Loucy (cell line): ENCODE results near the gene TNNI2.

Experiments
- H2AFZ ChIP-seq: fragments of 200-600 bp; sonication (generic); 2 replicates; pipeline ENCODE4 v1.6.0; 2016; ENCODE audit warnings: antibody characterized with exemption, mild to moderate bottlenecking, low read length, moderate library complexity
- H3F3A ChIP-seq: fragments of 200-600 bp; 2 replicates; pipeline ENCODE4 v1.6.0; 2016; ENCODE audit warnings: antibody characterized with exemption, low read depth, mild to moderate bottlenecking
- H3K27me3 ChIP-seq: fragments of 200-600 bp; sonication (generic); 2 replicates; pipeline ENCODE4 v1.6.1; 2014; ENCODE audit warnings: low read length, mild to moderate bottlenecking; ENCODE audit not compliant: insufficient read depth, poor library complexity, severe bottlenecking
- H3K36me3 ChIP-seq: fragments of 200-600 bp; sonication (generic); 2 replicates; pipeline ENCODE4 v1.6.1; 2016; ENCODE audit warnings: low read length; ENCODE audit not compliant: insufficient read depth
- H3K4me1 ChIP-seq: fragments of 200-600 bp; sonication (generic); 2 replicates; pipeline ENCODE4 v1.5.1; 2014; ENCODE audit warnings: low read length, mild to moderate bottlenecking; ENCODE audit not compliant: insufficient read depth, poor library complexity, severe bottlenecking
- H3K4me2 ChIP-seq: fragments of 200-600 bp; sonication (generic); 2 replicates; pipeline ENCODE4 v1.6.0; 2014; ENCODE audit warnings: antibody characterized with exemption, low read length, low read depth, mild to moderate bottlenecking; ENCODE audit not compliant: poor library complexity, severe bottlenecking
- H3K4me3 ChIP-seq: fragments of 200-600 bp; sonication (generic); 2 replicates; pipeline ENCODE4 v1.5.1; 2014; ENCODE audit warnings: low read length, mild to moderate bottlenecking, mixed read lengths; ENCODE audit not compliant: poor library complexity, severe bottlenecking
- H3K79me2 ChIP-seq: fragments of 200-600 bp; sonication (generic); 2 replicates; pipeline ENCODE4 v1.6.1; 2014; ENCODE audit warnings: low read length; ENCODE audit not compliant: insufficient read depth
- H3K9ac ChIP-seq: fragments of 200-600 bp; sonication (generic); 2 replicates; pipeline ENCODE4 v1.6.0; 2014; ENCODE audit warnings: mild to moderate bottlenecking, low read depth, low read length, moderate library complexity; ENCODE audit not compliant: poor library complexity, severe bottlenecking
- H3K9me2 ChIP-seq: fragments of 200-600 bp; sonication (generic); replicated peaks from 2 replicates; pipeline ENCODE4 v1.6.1; 2016; ENCODE audit warnings: low read depth, low read length, mixed read lengths
- H3K9me3 ChIP-seq: fragments of 200-600 bp; sonication (generic); 2 replicates; pipeline ENCODE4 v1.6.1; 2014; ENCODE audit warnings: mild to moderate bottlenecking, antibody characterized with exemption, low read length, low read depth; ENCODE audit not compliant: insufficient read depth
- H4K20me1 ChIP-seq: fragments of 200-600 bp; sonication (generic); 2 replicates; pipeline ENCODE4 v1.6.0; 2014; ENCODE audit warnings: antibody characterized with exemption, low read length, mild to moderate bottlenecking; ENCODE audit not compliant: insufficient read depth, poor library complexity, severe bottlenecking
- EZH2phosphoT487 ChIP-seq: fragments of 200-600 bp; IDR thresholded peaks from 2 replicates; pipeline ENCODE4 v1.6.1; 2018; ENCODE audit warnings: antibody characterized with exemption, mild to moderate bottlenecking, moderate library complexity, borderline replicate concordance
- TF ChIP-seq, protein P1 (sequence below): fragments of 200-600 bp; sonication (generic); conservative IDR thresholded peaks from 2 replicates; pipeline ENCODE4 v1.5.1; 2014; ENCODE audit warnings: mild to moderate bottlenecking, antibody characterized with exemption, low read length

Gene TNNI2

DNA sequence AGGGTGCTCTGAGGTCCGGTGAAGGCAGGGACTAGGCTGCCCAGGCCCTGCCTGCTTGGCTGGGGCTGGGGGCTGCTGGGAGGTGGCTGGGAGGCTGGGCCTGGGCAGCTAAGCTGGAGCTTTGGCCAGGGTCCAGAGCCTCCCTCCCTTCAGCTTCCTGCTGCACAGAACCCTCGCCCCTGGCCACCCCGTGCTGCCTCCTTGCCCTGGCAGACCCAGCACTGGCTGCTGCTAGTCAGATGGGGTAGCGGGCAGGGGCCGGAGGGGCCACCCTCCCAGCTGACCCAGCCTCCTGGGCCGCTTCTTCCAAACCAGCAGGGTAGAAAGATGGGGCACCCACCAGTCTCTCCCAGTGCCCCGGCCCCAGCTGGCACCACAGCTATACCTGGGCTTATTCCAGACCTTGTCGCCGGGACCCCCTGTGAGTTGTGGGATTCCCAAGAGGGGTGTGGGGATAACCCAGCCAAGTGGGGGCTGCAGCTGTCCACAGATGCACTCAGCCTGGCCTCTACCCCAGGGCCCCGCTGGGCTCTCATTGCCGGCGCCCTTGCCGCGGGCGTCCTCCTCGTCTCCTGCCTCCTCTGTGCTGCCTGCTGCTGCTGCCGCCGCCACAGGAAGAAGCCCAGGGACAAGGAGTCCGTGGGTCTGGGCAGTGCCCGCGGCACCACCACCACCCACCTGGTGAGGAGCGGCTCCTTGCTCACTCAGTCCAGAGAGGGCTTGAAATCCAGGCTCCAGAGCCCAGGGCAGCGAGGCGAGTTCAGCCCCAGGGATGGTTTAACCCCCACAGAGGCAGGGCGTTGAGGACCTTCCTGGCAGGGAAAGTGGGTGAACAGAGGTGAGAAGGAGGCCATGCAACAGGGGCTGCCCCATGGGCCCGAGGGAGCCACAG lies 3.8 kb upstream of the TNNI2 start, which contains the start of gene SYT8:
Gene SYT8 (plus strand): TSS at position 212 of the 892 bp plus-strand sequence. CDS start 116 bp downstream, at position 328.
- H3K36me3 ChIP-seq, result no peaks in the 10 kb centered on the region
- no peaks in the 10 kb centered on the region for H3F3A ChIP-seq
- no peaks in the 10 kb centered on the region for H3K27me3 ChIP-seq
- no peak within 1 kb of the TSS for H2AFZ ChIP-seq
- no peak for TF ChIP-seq EZH2phosphoT487
- no peaks in the 10 kb centered on the region for H3K79me2 ChIP-seq
- H3K4me3 ChIP-seq, result no peak within 1 kb of the TSS
- no peaks in the 10 kb centered on the region for H3K9me3 ChIP-seq
- peaks cover 27% of the 10 kb centered on the region for H3K4me1 ChIP-seq
- H3K9ac ChIP-seq, result no peak within 1 kb of the TSS
- H4K20me1 ChIP-seq, result no peaks in the 10 kb centered on the region
- H3K4me2 ChIP-seq, result no peak within 1 kb of the TSS
- no peaks in the 10 kb centered on the region for H3K9me2 ChIP-seq

DNA sequence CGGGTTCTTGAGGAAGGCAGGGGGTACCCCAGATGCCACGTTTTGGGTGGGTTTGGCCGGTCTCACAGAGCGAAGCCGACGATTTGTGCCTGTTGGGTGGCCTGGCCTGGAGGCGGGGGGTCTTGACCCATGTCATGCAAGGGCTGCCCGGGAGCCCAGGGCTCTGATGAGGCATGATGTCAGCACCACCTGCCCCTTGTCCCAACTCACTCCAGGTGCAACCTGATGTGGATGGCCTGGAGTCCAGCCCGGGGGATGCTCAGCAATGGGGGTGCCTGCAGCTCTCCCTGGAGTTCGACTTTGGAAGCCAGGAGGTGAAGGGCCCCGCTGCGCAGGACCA lies 3.1 kb upstream of the TNNI2 start:
- peaks cover 26% of the 10 kb centered on the region for H3K4me1 ChIP-seq
- H3K4me3 ChIP-seq, result no peak overlapping the region
- H4K20me1 ChIP-seq, result no peaks in the 10 kb centered on the region
- H3K27me3 ChIP-seq, result no peaks in the 10 kb centered on the region
- H3K4me2 ChIP-seq, result no peak overlapping the region
- no peaks in the 10 kb centered on the region for H3K9me2 ChIP-seq
- H3K79me2 ChIP-seq, result no peaks in the 10 kb centered on the region
- H3K36me3 ChIP-seq, result no peaks in the 10 kb centered on the region
- TF ChIP-seq EZH2phosphoT487, result no peak
- TF ChIP-seq, protein P1, sequence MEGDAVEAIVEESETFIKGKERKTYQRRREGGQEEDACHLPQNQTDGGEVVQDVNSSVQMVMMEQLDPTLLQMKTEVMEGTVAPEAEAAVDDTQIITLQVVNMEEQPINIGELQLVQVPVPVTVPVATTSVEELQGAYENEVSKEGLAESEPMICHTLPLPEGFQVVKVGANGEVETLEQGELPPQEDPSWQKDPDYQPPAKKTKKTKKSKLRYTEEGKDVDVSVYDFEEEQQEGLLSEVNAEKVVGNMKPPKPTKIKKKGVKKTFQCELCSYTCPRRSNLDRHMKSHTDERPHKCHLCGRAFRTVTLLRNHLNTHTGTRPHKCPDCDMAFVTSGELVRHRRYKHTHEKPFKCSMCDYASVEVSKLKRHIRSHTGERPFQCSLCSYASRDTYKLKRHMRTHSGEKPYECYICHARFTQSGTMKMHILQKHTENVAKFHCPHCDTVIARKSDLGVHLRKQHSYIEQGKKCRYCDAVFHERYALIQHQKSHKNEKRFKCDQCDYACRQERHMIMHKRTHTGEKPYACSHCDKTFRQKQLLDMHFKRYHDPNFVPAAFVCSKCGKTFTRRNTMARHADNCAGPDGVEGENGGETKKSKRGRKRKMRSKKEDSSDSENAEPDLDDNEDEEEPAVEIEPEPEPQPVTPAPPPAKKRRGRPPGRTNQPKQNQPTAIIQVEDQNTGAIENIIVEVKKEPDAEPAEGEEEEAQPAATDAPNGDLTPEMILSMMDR, result no peak
- no peaks in the 10 kb centered on the region for H3F3A ChIP-seq
- no peak overlapping the region for H3K9ac ChIP-seq
- H2AFZ ChIP-seq, result no peak overlapping the region
- H3K9me3 ChIP-seq, result no peaks in the 10 kb centered on the region

DNA sequence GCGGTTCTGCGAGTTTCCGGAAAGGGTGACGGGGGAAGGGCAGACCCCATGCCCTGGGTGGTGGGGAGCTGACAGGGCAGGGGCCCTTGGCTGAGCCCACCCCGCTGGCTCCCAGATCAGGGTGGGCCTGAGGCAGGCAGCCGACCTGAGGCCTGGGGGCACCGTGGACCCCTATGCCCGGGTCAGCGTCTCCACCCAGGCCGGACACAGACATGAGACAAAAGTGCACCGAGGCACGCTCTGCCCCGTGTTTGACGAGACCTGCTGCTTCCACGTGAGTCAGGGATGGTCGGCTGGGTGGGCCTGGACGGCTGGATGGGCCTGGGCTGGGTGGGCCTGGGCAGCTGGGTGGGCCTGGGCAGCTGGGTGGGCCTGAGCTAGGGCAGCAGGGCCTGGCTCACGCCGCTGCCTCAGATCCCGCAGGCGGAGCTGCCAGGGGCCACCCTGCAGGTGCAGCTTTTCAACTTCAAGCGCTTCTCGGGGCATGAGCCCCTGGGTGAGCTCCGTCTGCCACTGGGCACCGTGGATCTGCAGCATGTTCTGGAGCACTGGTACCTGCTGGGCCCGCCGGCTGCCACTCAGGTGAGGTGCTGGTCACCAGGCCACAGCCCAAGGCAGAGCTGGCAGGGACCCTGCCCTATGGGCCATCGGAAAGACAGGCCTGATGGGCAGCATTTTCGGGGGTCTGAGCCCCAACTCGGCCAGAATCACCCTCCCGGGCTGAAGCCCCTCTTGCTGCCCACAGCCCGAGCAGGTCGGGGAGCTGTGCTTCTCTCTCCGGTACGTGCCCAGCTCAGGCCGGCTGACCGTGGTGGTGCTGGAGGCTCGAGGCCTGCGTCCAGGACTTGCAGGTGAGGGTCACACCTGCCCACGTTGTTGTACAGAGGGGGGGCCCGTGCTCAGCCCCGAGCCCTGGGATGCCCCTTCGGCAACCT lies 2.5 kb upstream of the TNNI2 start:
- TF ChIP-seq, protein P1, result no peak
- no peak for TF ChIP-seq EZH2phosphoT487
- H3K36me3 ChIP-seq, result no peaks in the 10 kb centered on the region
- no peaks in the 10 kb centered on the region for H3K27me3 ChIP-seq
- H3K9ac ChIP-seq, result no peak overlapping the region
- H3K9me3 ChIP-seq, result no peaks in the 10 kb centered on the region
- H3K79me2 ChIP-seq, result no peaks in the 10 kb centered on the region
- H3F3A ChIP-seq, result no peaks in the 10 kb centered on the region
- peaks cover 26% of the 10 kb centered on the region for H3K4me1 ChIP-seq
- no peak overlapping the region for H3K4me3 ChIP-seq
- H3K9me2 ChIP-seq, result no peaks in the 10 kb centered on the region
- no peak overlapping the region for H2AFZ ChIP-seq
- no peak overlapping the region for H3K4me2 ChIP-seq
- no peaks in the 10 kb centered on the region for H4K20me1 ChIP-seq
